Lung (tissue), 12 donors: Measurements from ENCODE around the gene AKAP6. TPM values are rescaled to one million over a fixed set of nuclear protein-coding genes. Genes with fewer than 3 reads are reported as not detected.

Experiments used
- ATAC-seq: fragments of 200-7000 bp; cut with Tn5 transposase; one replicate; pipeline ENCODE4 v1.9.1; 2020; ENCODE audit warnings: moderate number of reproducible peaks; ENCODE audit not compliant: insufficient read depth, low FRiP score
- DNase-seq, 3 donors: peaks; one replicate each; pipeline ENCODE4 v3.0.0-alpha.2; 2013 to 2017
- H3K27ac ChIP-seq, 2 donors: one replicate each; pipeline ENCODE4 v1.5.1; 2013; ENCODE audit warnings: mild to moderate bottlenecking in 2 of 2, moderate library complexity in 2 of 2, control low read depth in 1 of 2, inconsistent platforms in 1 of 2, low read depth in 1 of 2, low read length in 1 of 2
- H3K27me3 ChIP-seq, 3 donors: one replicate each; pipeline ENCODE4 v1.5.1; 2013; ENCODE audit warnings: low read length in 2 of 3; ENCODE audit not compliant: control insufficient read depth in 3 of 3, insufficient read depth in 3 of 3
- H3K36me3 ChIP-seq, 4 donors: one replicate each; pipeline ENCODE4 v1.5.1; 2013; ENCODE audit warnings: low read length in 4 of 4, mild to moderate bottlenecking in 1 of 4, moderate library complexity in 1 of 4; ENCODE audit not compliant: control insufficient read depth in 4 of 4, insufficient read depth in 4 of 4
- H3K4me1 ChIP-seq, 5 donors: one replicate each; pipeline ENCODE4 v1.5.1; 2013; ENCODE audit warnings: low read length in 5 of 5, mild to moderate bottlenecking in 2 of 5, moderate library complexity in 1 of 5; ENCODE audit not compliant: control insufficient read depth in 5 of 5, insufficient read depth in 5 of 5
- H3K4me3 ChIP-seq: one replicate; pipeline ENCODE4 v1.5.1; 2013; ENCODE audit warnings: mild to moderate bottlenecking, control low read depth, moderate library complexity
- H3K9ac ChIP-seq, 2 donors: one replicate each; pipeline ENCODE4 v1.5.1; 2013; ENCODE audit warnings: low read length in 2 of 2, control low read depth in 1 of 2; ENCODE audit not compliant: insufficient read depth in 1 of 2
- H3K9me3 ChIP-seq, 4 donors: one replicate each; pipeline ENCODE4 v1.5.1; 2013; ENCODE audit warnings: low read length in 3 of 4, mild to moderate bottlenecking in 1 of 4, moderate library complexity in 1 of 4; ENCODE audit not compliant: control insufficient read depth in 4 of 4, insufficient read depth in 3 of 4
- CTCF ChIP-seq: IDR thresholded peaks from 2 replicates; pipeline ENCODE4 v1.5.1; 2012; ENCODE audit warnings: mild to moderate bottlenecking; ENCODE audit errors: control extremely low read depth, extremely low read depth
- WGBS, 2 donors: extraction: QIAGEN DNeasy Blood & Tissue Kit; methylation state at CpG; one replicate each; pipeline ENCODE4 v1.1.7; 2013; 5-methylcytosine and 5-hydroxymethylcytosine counted together
- polyA plus RNA-seq, 2 donors: library from polyadenylated mRNA; stranded (reverse); fragments of 200-250 nt; gene quantifications; one replicate each; pipeline ENCODE4 v1.2.1, GENCODE V29; 2013
- total RNA-seq, 2 donors: library from RNA; depleted of rRNA in 1 of 2; stranded (reverse); fragments of >200 nt in 1 of 2; gene quantifications; one replicate each; pipeline ENCODE4 v1.2.1, GENCODE V29; 2014 to 2021
- donor health status: control.
- donor health status: control.
- donor health status: Bipolar disorder and iron deficiency.
- donor health status: healthy.
- donor health status: DM: yes; HTN: yes; CAD: no.

AKAP6 gene
- total and polyA plus RNA-seq, 4 donors: 1.5 to 27.1 (median 7.7) TPM

- no peak for TF ChIP-seq CTCF
- Histone ChIP-seq H3K4me3 (no peak overlapping the region), H3K4me1 (peaks cover 0 to 16% (median 0%) of the 10 kb centered on the region in 5 donors), H3K27me3 (no peaks in the 10 kb centered on the region), H3K27ac (no peak overlapping the region), H3K9me3 (no peaks in the 10 kb centered on the region), H3K36me3 (peaks cover 0 to 3% (median 0%) of the 10 kb centered on the region in 4 donors), H3K9ac (no peak overlapping the region)
- 74 to 80% methylated on average over 3 of the region's 3 CpGs for WGBS, 2 donors
- no peak for ATAC-seq
- DNase-seq: no peak
These were observed 293.6 kb downstream of the AKAP6 start for GRCh38 chr14:32622742-32623141.

GRCh38 chr14:32623300-32624093 is 294.4 kb downstream of the AKAP6 start:
- peaks cover 0 to 16% (median 0%) of the 10 kb centered on the region in 5 donors for H3K4me1 ChIP-seq
- peaks cover 0 to 3% (median 0%) of the 10 kb centered on the region in 4 donors for H3K36me3 ChIP-seq
- no peak overlapping the region for H3K4me3 ChIP-seq
- H3K9ac ChIP-seq: no peak overlapping the region
- no peak for DNase-seq
- no peak overlapping the region for H3K27ac ChIP-seq
- H3K9me3 ChIP-seq: no peaks in the 10 kb centered on the region
- no peak for ATAC-seq
- 93% methylated on average over 4 of the region's 4 CpGs for WGBS, 2 donors
- no peak for TF ChIP-seq CTCF
- H3K27me3 ChIP-seq: no peaks in the 10 kb centered on the region

GRCh38 chr14:32625211-32625610 is 296.1 kb downstream of the AKAP6 start:
- 84 to 89% methylated on average over 1 of the region's 1 CpG for WGBS, 2 donors
- no peak for DNase-seq

More at GRCh38 chr14:32625211-32625610, 296.1 kb downstream of the AKAP6 start:
- Histone ChIP-seq H3K9me3 (no peaks in the 10 kb centered on the region), H3K36me3 (peaks cover 0 to 3% (median 0%) of the 10 kb centered on the region in 4 donors), H3K9ac (no peak overlapping the region), H3K27me3 (no peaks in the 10 kb centered on the region), H3K27ac (no peak overlapping the region), H3K4me3 (no peak overlapping the region), H3K4me1 (peaks cover 0 to 16% (median 0%) of the 10 kb centered on the region in 5 donors)
- no peak for ATAC-seq
- TF ChIP-seq CTCF: no peak
